ENCODE measurements around the gene SLC2A3.

DNA sequence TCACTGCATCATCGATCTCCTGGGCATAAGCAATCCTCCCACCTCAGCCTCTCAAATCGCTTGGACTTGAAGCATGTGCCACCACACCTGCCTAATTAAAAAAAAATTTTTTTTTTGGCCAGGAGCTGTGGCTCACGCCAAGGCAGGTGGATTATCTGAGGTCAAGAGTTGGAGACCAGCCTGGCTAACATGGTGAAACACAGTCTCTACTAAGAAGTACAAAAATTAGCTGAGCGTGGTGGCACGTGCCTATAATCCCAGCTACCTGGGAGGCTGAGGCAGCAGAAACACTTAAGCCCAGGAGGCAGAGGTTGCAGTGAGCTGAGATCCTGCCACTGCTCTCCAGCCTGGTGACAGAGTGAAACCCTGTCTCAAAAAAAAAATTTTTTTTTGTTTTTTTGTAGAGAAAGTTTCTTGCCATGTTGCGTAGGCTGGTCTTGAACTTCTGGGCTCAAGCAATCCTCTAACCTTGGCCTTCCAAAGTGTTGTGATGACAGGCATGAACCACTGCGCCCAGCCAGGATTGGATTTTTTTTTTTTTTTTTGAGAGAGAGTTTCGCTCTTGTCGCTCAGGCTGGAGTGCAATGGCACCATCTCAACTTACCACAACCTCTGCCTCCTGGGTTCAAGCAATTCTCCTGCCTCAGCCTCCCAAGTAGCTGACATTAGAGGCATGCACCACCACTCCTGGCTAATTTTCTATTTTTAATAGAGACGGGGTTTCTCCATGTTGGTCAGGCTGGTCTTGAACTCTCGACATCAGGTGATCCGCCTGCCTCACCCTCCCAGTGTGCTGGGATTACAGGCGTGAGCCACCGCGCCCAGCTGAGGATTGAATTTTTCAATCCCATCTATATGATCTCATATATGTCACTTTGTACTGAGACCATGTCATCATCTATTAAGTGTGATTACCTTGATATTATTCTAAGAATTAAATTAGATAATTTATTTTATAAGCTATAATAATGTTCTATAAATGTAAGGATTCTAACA, 12.4 kb downstream of the SLC2A3 start:
- TF ChIP-seq, protein P1, sequence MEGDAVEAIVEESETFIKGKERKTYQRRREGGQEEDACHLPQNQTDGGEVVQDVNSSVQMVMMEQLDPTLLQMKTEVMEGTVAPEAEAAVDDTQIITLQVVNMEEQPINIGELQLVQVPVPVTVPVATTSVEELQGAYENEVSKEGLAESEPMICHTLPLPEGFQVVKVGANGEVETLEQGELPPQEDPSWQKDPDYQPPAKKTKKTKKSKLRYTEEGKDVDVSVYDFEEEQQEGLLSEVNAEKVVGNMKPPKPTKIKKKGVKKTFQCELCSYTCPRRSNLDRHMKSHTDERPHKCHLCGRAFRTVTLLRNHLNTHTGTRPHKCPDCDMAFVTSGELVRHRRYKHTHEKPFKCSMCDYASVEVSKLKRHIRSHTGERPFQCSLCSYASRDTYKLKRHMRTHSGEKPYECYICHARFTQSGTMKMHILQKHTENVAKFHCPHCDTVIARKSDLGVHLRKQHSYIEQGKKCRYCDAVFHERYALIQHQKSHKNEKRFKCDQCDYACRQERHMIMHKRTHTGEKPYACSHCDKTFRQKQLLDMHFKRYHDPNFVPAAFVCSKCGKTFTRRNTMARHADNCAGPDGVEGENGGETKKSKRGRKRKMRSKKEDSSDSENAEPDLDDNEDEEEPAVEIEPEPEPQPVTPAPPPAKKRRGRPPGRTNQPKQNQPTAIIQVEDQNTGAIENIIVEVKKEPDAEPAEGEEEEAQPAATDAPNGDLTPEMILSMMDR (IDR thresholded peaks at IDR 0.05), result no peak
- no peak for TF ChIP-seq POLR2A (IDR thresholded peaks at IDR 0.05)

Measured in Peyer's patch (tissue), 4 donors.